NCI-H1417 (cell line): ENCODE results near the gene SH2D2A.

Source experiments
- DNase-seq, 3 experiments: peaks; one replicate each; lab custom pipeline; 2025; lab: John Stamatoyannopoulos, UW

Gene SH2D2A

GRCh38 chr1:156816561-156817328, at the start of gene SH2D2A:
Gene SH2D2A (minus strand): TSS chr1:156816848. CDS start chr1:156816708, 140 bp downstream.
- no peak for DNase-seq

GRCh38 chr1:156865865-156866248, 49.2 kb upstream of the SH2D2A start:
- no peak for DNase-seq

- DNase-seq: peak in 1 of 3 experiments; percentile 44
These were observed 48.6 kb upstream of the SH2D2A start for GRCh38 chr1:156865258-156865657.

- DNase-seq: no peak
These were observed 48.1 kb upstream of the SH2D2A start for GRCh38 chr1:156864796-156865195.

GRCh38 chr1:156863631-156864030, 47.0 kb upstream of the SH2D2A start:
- DNase-seq: no peak

- DNase-seq: no peak
These were observed 46.5 kb upstream of the SH2D2A start for GRCh38 chr1:156862997-156863599.

- DNase-seq: no peak
These were observed 45.9 kb upstream of the SH2D2A start for GRCh38 chr1:156862584-156862983.

GRCh38 chr1:156860628-156861423, 44.2 kb upstream of the SH2D2A start, which contains the start of gene NTRK1:
Gene NTRK1 (plus strand): TSS chr1:156860865. CDS start chr1:156860935, 70 bp downstream.
- peak; percentile 76 to 80 (median 76) for DNase-seq

GRCh38 chr1:156860113-156860627, 43.5 kb upstream of the SH2D2A start:
- peak; percentile 72 to 82 (median 81) for DNase-seq

GRCh38 chr1:156859523-156860112, 43.0 kb upstream of the SH2D2A start:
- DNase-seq: peak in 2 of 3 experiments; percentile 81 to 82

- DNase-seq: peak in 2 of 3 experiments; percentile 72 to 76
These were observed 42.4 kb upstream of the SH2D2A start, which contains the start of gene INSRR for GRCh38 chr1:156858959-156859522. Gene INSRR (minus strand): TSS chr1:156859117. CDS start chr1:156858621, 496 bp downstream.

- peak in 2 of 3 experiments; percentile 62 to 63 for DNase-seq
These were observed 41.9 kb upstream of the SH2D2A start for GRCh38 chr1:156858555-156858956.

GRCh38 chr1:156857532-156857931, 40.9 kb upstream of the SH2D2A start:
- DNase-seq: no peak

- DNase-seq: no peak
These were observed 39.7 kb upstream of the SH2D2A start for GRCh38 chr1:156856282-156856785.

GRCh38 chr1:156854634-156855033, 38.0 kb upstream of the SH2D2A start:
- no peak for DNase-seq

- DNase-seq: no peak
These were observed 37.1 kb upstream of the SH2D2A start for GRCh38 chr1:156853761-156854160.

- peak; percentile 90 to 97 (median 96) for DNase-seq
These were observed 35.8 kb upstream of the SH2D2A start for GRCh38 chr1:156852418-156852874.

GRCh38 chr1:156851779-156852417, 35.2 kb upstream of the SH2D2A start:
- no peak for DNase-seq

- no peak for DNase-seq
These were observed 32.5 kb upstream of the SH2D2A start for GRCh38 chr1:156849151-156849496.

- DNase-seq: no peak
These were observed 32.0 kb upstream of the SH2D2A start for GRCh38 chr1:156848461-156849150.
